H9 (cell line): Measurements from ENCODE around the gene ATAT1. TPM values are rescaled to one million over a fixed set of nuclear protein-coding genes. Genes with fewer than 3 reads are reported as not detected.

Experiments used
- DNase-seq: peaks from one replicate; pipeline ENCODE4 v3.0.0-alpha.2; 2017
- H2AFZ ChIP-seq: one replicate; pipeline ENCODE4 v1.6.1; 2013; ENCODE audit warnings: mild to moderate bottlenecking, low read length, control low read depth, moderate library complexity
- H2AK5ac ChIP-seq: 2 replicates; pipeline ENCODE4 v1.6.1; 2013; ENCODE audit warnings: low read length, control low read depth, mixed read lengths; ENCODE audit not compliant: insufficient read length
- H2BK120ac ChIP-seq: one replicate; pipeline ENCODE4 v1.6.1; 2013; ENCODE audit warnings: low read depth, mild to moderate bottlenecking, low read length, control low read depth, inconsistent platforms; ENCODE audit not compliant: poor library complexity, severe bottlenecking
- H2BK12ac ChIP-seq: 2 replicates; pipeline ENCODE4 v1.6.1; 2013; ENCODE audit warnings: low read length, control low read depth, mixed read lengths, low read depth; ENCODE audit not compliant: insufficient read length
- H2BK15ac ChIP-seq: 2 replicates; pipeline ENCODE4 v1.6.1; 2013; ENCODE audit warnings: low read depth, low read length, control low read depth
- H2BK20ac ChIP-seq: one replicate; pipeline ENCODE4 v1.6.1; 2013; ENCODE audit warnings: low read depth, mild to moderate bottlenecking, low read length, control low read depth, inconsistent platforms; ENCODE audit not compliant: poor library complexity, severe bottlenecking
- H2BK5ac ChIP-seq: 2 replicates; pipeline ENCODE4 v1.6.1; 2013; ENCODE audit warnings: low read length, control low read depth, mixed read lengths; ENCODE audit not compliant: insufficient read length
- H3K14ac ChIP-seq: 2 replicates; pipeline ENCODE4 v1.6.1; 2013; ENCODE audit warnings: low read length, control low read depth; ENCODE audit not compliant: insufficient read depth
- H3K18ac ChIP-seq: 2 replicates; pipeline ENCODE4 v1.6.1; 2013; ENCODE audit warnings: low read depth, mild to moderate bottlenecking, mixed read lengths, low read length, control low read depth; ENCODE audit not compliant: insufficient read length
- H3K23ac ChIP-seq: 2 replicates; pipeline ENCODE4 v1.6.1; 2013; ENCODE audit warnings: low read length, control low read depth, mixed read lengths, low read depth; ENCODE audit not compliant: insufficient read length
- H3K23me2 ChIP-seq: 2 replicates; pipeline ENCODE4 v1.6.1; 2013; ENCODE audit warnings: low read depth, mild to moderate bottlenecking, mixed read lengths, low read length, control low read depth; ENCODE audit not compliant: insufficient read length, poor library complexity, severe bottlenecking
- H3K27ac ChIP-seq: 2 replicates; pipeline ENCODE4 v1.5.1; 2013; ENCODE audit warnings: low read length, control low read depth, mixed read lengths, low read depth; ENCODE audit not compliant: insufficient read length
- H3K27me3 ChIP-seq: 2 replicates; pipeline ENCODE4 v1.6.1; 2013; ENCODE audit warnings: low read length, control low read depth, inconsistent platforms; ENCODE audit not compliant: insufficient read depth
- H3K4ac ChIP-seq: 2 replicates; pipeline ENCODE4 v1.6.1; 2013; ENCODE audit warnings: low read depth, mild to moderate bottlenecking, control low read depth, inconsistent platforms, low read length, moderate library complexity
- H3K4me1 ChIP-seq: 2 replicates; pipeline ENCODE4 v1.6.1; 2013; ENCODE audit warnings: low read length, control low read depth, inconsistent platforms; ENCODE audit not compliant: insufficient read depth
- H3K4me2 ChIP-seq: 2 replicates; pipeline ENCODE4 v1.6.1; 2013; ENCODE audit warnings: low read length, control low read depth, mixed read lengths; ENCODE audit not compliant: insufficient read length, insufficient read depth
- H3K56ac ChIP-seq: 2 replicates; pipeline ENCODE4 v1.6.1; 2013; ENCODE audit warnings: low read depth, mild to moderate bottlenecking, mixed read lengths, low read length, control low read depth; ENCODE audit not compliant: insufficient read length
- H3K79me1 ChIP-seq: 2 replicates; pipeline ENCODE4 v1.6.1; 2013; ENCODE audit warnings: low read depth, mild to moderate bottlenecking, moderate library complexity, low read length, control low read depth, inconsistent platforms; ENCODE audit not compliant: insufficient read depth, poor library complexity, severe bottlenecking
- H3K79me2 ChIP-seq: 2 replicates; pipeline ENCODE4 v1.6.1; 2013; ENCODE audit warnings: low read length, control low read depth, inconsistent platforms; ENCODE audit not compliant: insufficient read depth
- H3K9ac ChIP-seq: 2 replicates; pipeline ENCODE4 v1.6.1; 2013; ENCODE audit warnings: low read length, control low read depth, mixed read lengths; ENCODE audit not compliant: insufficient read length; ENCODE audit errors: extremely low read depth
- H3K9me3 ChIP-seq: one replicate; pipeline ENCODE4 v1.6.1; 2013; ENCODE audit warnings: low read depth, low read length, inconsistent platforms; ENCODE audit not compliant: control insufficient read depth
- H3T11ph ChIP-seq: one replicate; pipeline ENCODE4 v1.6.1; 2013; ENCODE audit warnings: mild to moderate bottlenecking, low read length, control low read depth, inconsistent platforms
- H4K20me1 ChIP-seq: one replicate; pipeline ENCODE4 v1.6.1; 2013; ENCODE audit not compliant: control insufficient read depth, insufficient read length, insufficient read depth
- H4K5ac ChIP-seq: 2 replicates; pipeline ENCODE4 v1.6.1; 2013; ENCODE audit warnings: low read depth, mild to moderate bottlenecking, mixed read lengths, low read length, control low read depth; ENCODE audit not compliant: insufficient read length
- H4K8ac ChIP-seq: replicated peaks from 2 replicates; pipeline ENCODE4 v1.6.1; 2013; ENCODE audit warnings: low read length, control low read depth, mixed read lengths, low read depth; ENCODE audit not compliant: insufficient read length
- H4K91ac ChIP-seq: 2 replicates; pipeline ENCODE4 v1.6.1; 2013; ENCODE audit warnings: low read depth, mild to moderate bottlenecking, moderate library complexity, mixed read lengths, low read length, control low read depth; ENCODE audit not compliant: insufficient read length
- H3K27ac Mint-ChIP-seq, 3 experiments: 2 replicates in 2 of 3; 3 replicates in 1 of 3; pipeline ENCODE4 v1.8.0; 2020 to 2021; ENCODE audit warnings: mixed read lengths in 3 of 3, mild to moderate bottlenecking in 1 of 3, moderate library complexity in 1 of 3
- H3K27me3 Mint-ChIP-seq: 2 replicates; pipeline ENCODE4 v1.8.0; 2021; ENCODE audit warnings: low read depth, mild to moderate bottlenecking, moderate library complexity, mixed read lengths
- H3K36me3 Mint-ChIP-seq, 3 experiments: 2 replicates in 2 of 3; 3 replicates in 1 of 3; pipeline ENCODE4 v1.8.0; 2020 to 2021; ENCODE audit warnings: low read depth in 3 of 3, mixed read lengths in 3 of 3; ENCODE audit not compliant: insufficient read depth in 1 of 3
- H3K4me1 Mint-ChIP-seq, 2 experiments: 2 replicates each; pipeline ENCODE4 v1.8.0; 2020; ENCODE audit warnings: mixed read lengths in 2 of 2
- H3K4me3 Mint-ChIP-seq, 2 experiments: 2 replicates in 1 of 2; 3 replicates in 1 of 2; pipeline ENCODE4 v1.8.0; 2020 to 2021; ENCODE audit warnings: mild to moderate bottlenecking in 2 of 2, mixed read lengths in 2 of 2, moderate library complexity in 1 of 2
- H3K9me3 Mint-ChIP-seq, 2 experiments: 2 replicates in 1 of 2; 3 replicates in 1 of 2; pipeline ENCODE4 v1.8.0; 2020; ENCODE audit warnings: mild to moderate bottlenecking in 2 of 2, mixed read lengths in 2 of 2, moderate library complexity in 1 of 2
- CTCF ChIP-seq: fragments of 200-600 bp; sonication (generic); conservative IDR thresholded peaks from 3 replicates; pipeline ENCODE4 v1.8.0; 2021; ENCODE audit warnings: antibody characterized with exemption, mild to moderate bottlenecking
- WGBS: extraction: QIAGEN DNeasy Blood & Tissue Kit; methylation state at CpG from one replicate; pipeline ENCODE4 v1.1.7; 2013; ENCODE audit warnings: missing lambda C conversion rate, low lambda C conversion rate, mixed read lengths; ENCODE audit not compliant: insufficient read length; ENCODE audit errors: extremely low coverage; 5-methylcytosine and 5-hydroxymethylcytosine counted together
- total RNA-seq: library from RNA; stranded (reverse); gene quantifications from 2 replicates; pipeline ENCODE4 v1.2.1, GENCODE V29; 2021

ATAT1 gene
- total RNA-seq, 1 experiment from 2014 or later: 20.1 TPM

- peak overlapping the region; percentile 94; the same call in 1 of the 2 replicates for H3K14ac ChIP-seq
- H3K27ac Mint-ChIP-seq: peak overlapping the region; percentile 99 to 100 (median 100)
- H4K8ac ChIP-seq: no peak overlapping the region
- H3K79me1 ChIP-seq: peaks cover 4% of the 10 kb centered on the region
- H2BK15ac ChIP-seq: no peak overlapping the region
- no peak overlapping the region for H2BK120ac ChIP-seq
- peaks cover 32 to 62% (median 46%) of the 10 kb centered on the region in 3 experiments for H3K36me3 Mint-ChIP-seq
- peak overlapping the region; percentile 99 for H3K9ac ChIP-seq
- H2BK5ac ChIP-seq: peak overlapping the region; percentile 64
- peak overlapping the region; percentile 90 for H3K27ac ChIP-seq
- H3K27me3 Mint-ChIP-seq: no peaks in the 10 kb centered on the region; the same call in 1 of the 2 replicates
- H3K56ac ChIP-seq: no peak overlapping the region
- H3K23ac ChIP-seq: no peak overlapping the region
- H4K5ac ChIP-seq: peak overlapping the region; percentile 94
- no peaks in the 10 kb centered on the region for H3K27me3 ChIP-seq
- H4K91ac ChIP-seq: no peak overlapping the region
- H3K4me3 Mint-ChIP-seq: peak overlapping the region; percentile 92 to 97
- TF ChIP-seq CTCF: no peak
- H2BK12ac ChIP-seq: no peak overlapping the region
- peak overlapping the region; percentile 89 for H3K4me2 ChIP-seq
- H3K4me1 ChIP-seq: peaks cover 4% of the 10 kb centered on the region; the same call in 1 of the 2 replicates
- peaks cover 2% of the 10 kb centered on the region; the same call in 1 of the 2 replicates for H3K79me2 ChIP-seq
- no peaks in the 10 kb centered on the region for H3K9me3 ChIP-seq
- no peaks in the 10 kb centered on the region for H4K20me1 ChIP-seq
- H3K4ac ChIP-seq: no peak overlapping the region; the same call in 1 of the 2 replicates
- H3K23me2 ChIP-seq: peaks cover 21% of the 10 kb centered on the region
- WGBS: no CpG with 5 or more reads among the region's 10 CpGs
- peak; percentile 75 for DNase-seq
- no peak overlapping the region for H2AFZ ChIP-seq
- H3K4me1 Mint-ChIP-seq: peaks cover 38 to 44% of the 10 kb centered on the region in 2 experiments
- no peak overlapping the region for H2AK5ac ChIP-seq
- peaks cover 8 to 12% of the 10 kb centered on the region in 2 experiments; a peak in 3 of 5 replicates for H3K9me3 Mint-ChIP-seq
- H2BK20ac ChIP-seq: no peak overlapping the region
- peak overlapping the region; percentile 78 for H3K18ac ChIP-seq
- H3T11ph ChIP-seq: peak overlapping the region; percentile 68
Observed at GRCh38 chr6:30615219-30615957, 11.3 kb upstream of the ATAT1 start.
